KMS-11 (cell line): ENCODE data around the gene ZBTB39.
A peak's percentile ranks its signal among the peaks of the same experiment; 100 is the strongest.

Experiments used
- H2AFZ ChIP-seq: fragments of 200-600 bp; sonication (generic); 2 replicates; pipeline ENCODE4 v1.6.1; 2016; ENCODE audit warnings: antibody characterized with exemption, mixed run types, low read depth
- H3K27ac ChIP-seq: fragments of 200-600 bp; sonication (generic); 2 replicates; pipeline ENCODE4 v1.6.1; 2016; ENCODE audit warnings: mild to moderate bottlenecking, mixed run types
- H3K27me3 ChIP-seq: fragments of 200-600 bp; sonication (generic); 2 replicates; pipeline ENCODE4 v1.6.1; 2017; ENCODE audit warnings: mild to moderate bottlenecking, low read depth, mixed run types, moderate library complexity; ENCODE audit not compliant: insufficient read depth
- H3K36me3 ChIP-seq: fragments of 200-600 bp; sonication (generic); 2 replicates; pipeline ENCODE4 v1.6.1; 2017; ENCODE audit warnings: mild to moderate bottlenecking, mixed run types; ENCODE audit not compliant: insufficient read depth
- H3K4me1 ChIP-seq: fragments of 200-600 bp; sonication (generic); 2 replicates; pipeline ENCODE4 v1.6.1; 2016; ENCODE audit warnings: mild to moderate bottlenecking, low read depth, mixed run types; ENCODE audit not compliant: poor library complexity, severe bottlenecking
- H3K4me2 ChIP-seq: fragments of 200-600 bp; sonication (generic); 2 replicates; pipeline ENCODE4 v1.7.0; 2016; ENCODE audit warnings: mild to moderate bottlenecking, mixed run types
- H3K4me3 ChIP-seq: fragments of 200-600 bp; sonication (generic); IDR thresholded peaks from 2 replicates; pipeline ENCODE4 v1.6.1; 2017; ENCODE audit warnings: low read depth, low read length, mixed read lengths; ENCODE audit not compliant: insufficient read depth
- H3K79me2 ChIP-seq: fragments of 200-600 bp; sonication (generic); 2 replicates; pipeline ENCODE4 v1.6.1; 2016; ENCODE audit warnings: low read depth, mixed run types; ENCODE audit not compliant: insufficient read depth
- H3K9ac ChIP-seq: fragments of 200-600 bp; sonication (generic); 2 replicates; pipeline ENCODE4 v1.6.1; 2016; ENCODE audit warnings: mild to moderate bottlenecking, mixed run types
- H4K20me1 ChIP-seq: fragments of 200-600 bp; sonication (generic); 2 replicates; pipeline ENCODE4 v1.6.1; 2016; ENCODE audit warnings: mild to moderate bottlenecking, mixed run types; ENCODE audit not compliant: insufficient read depth
- CTCF ChIP-seq: fragments of 200-600 bp; sonication (generic); conservative IDR thresholded peaks from 2 replicates; pipeline ENCODE4 v1.6.1; 2017; ENCODE audit warnings: low read depth, mild to moderate bottlenecking, antibody characterized with exemption, low read length, moderate library complexity, mixed read lengths

Gene ZBTB39

GRCh38 chr12:57008178-57008577, 1.8 kb upstream of the ZBTB39 start:
- H3K27ac ChIP-seq = no peak overlapping the region
- no peak overlapping the region for H3K4me3 ChIP-seq
- H3K4me1 ChIP-seq = peaks cover 28% of the 10 kb centered on the region
- peaks cover 22% of the 10 kb centered on the region for H3K79me2 ChIP-seq
- H3K27me3 ChIP-seq = peaks cover 9% of the 10 kb centered on the region; the same call in 1 of the 2 replicates
- H3K36me3 ChIP-seq = no peaks in the 10 kb centered on the region; the same call in 1 of the 2 replicates
- H2AFZ ChIP-seq = no peak overlapping the region
- no peak overlapping the region for H3K9ac ChIP-seq
- no peaks in the 10 kb centered on the region for H4K20me1 ChIP-seq
- H3K4me2 ChIP-seq = no peak overlapping the region
- TF ChIP-seq CTCF = peak; percentile 87

GRCh38 chr12:57006809-57007475, 596 bp upstream of the ZBTB39 start:
- H2AFZ ChIP-seq = peak overlapping the region; percentile 81
- H3K27me3 ChIP-seq = no peaks in the 10 kb centered on the region
- H3K4me1 ChIP-seq = peaks cover 30% of the 10 kb centered on the region
- H3K79me2 ChIP-seq = peaks cover 30% of the 10 kb centered on the region
- H3K4me3 ChIP-seq = no peak overlapping the region
- 0 out of 2 replicates have a peak, but pooled peaks cover 1% of the 10 kb centered on the region for H4K20me1 ChIP-seq
- peak; percentile 51 for TF ChIP-seq CTCF
- H3K36me3 ChIP-seq = no peaks in the 10 kb centered on the region; the same call in 1 of the 2 replicates
- peak overlapping the region; percentile 53 for H3K4me2 ChIP-seq
- H3K9ac ChIP-seq = peak overlapping the region; percentile 12; the same call in 1 of the 2 replicates
- H3K27ac ChIP-seq = no peak overlapping the region

GRCh38 chr12:57004651-57005050, 1.7 kb downstream of the ZBTB39 start:
- TF ChIP-seq CTCF = no peak
- Histone ChIP-seq H3K27me3 (no peaks in the 10 kb centered on the region), H2AFZ (no peak overlapping the region), H3K4me2 (peak overlapping the region; percentile 82), H3K79me2 (peaks cover 40% of the 10 kb centered on the region), H3K27ac (no peak overlapping the region), H3K36me3 (no peaks in the 10 kb centered on the region; the same call in 1 of the 2 replicates), H4K20me1 (0 out of 2 replicates have a peak, but pooled peaks cover 4% of the 10 kb centered on the region), H3K4me1 (peaks cover 36% of the 10 kb centered on the region), H3K9ac (no peak overlapping the region), H3K4me3 (no peak overlapping the region)

- Histone ChIP-seq H3K4me2 (no peak overlapping the region), H3K9ac (no peak overlapping the region), H3K27me3 (no peaks in the 10 kb centered on the region), H3K4me3 (no peak overlapping the region), H3K4me1 (peaks cover 49% of the 10 kb centered on the region), H3K27ac (no peak overlapping the region), H3K36me3 (no peaks in the 10 kb centered on the region; the same call in 1 of the 2 replicates), H3K79me2 (peaks cover 46% of the 10 kb centered on the region), H2AFZ (no peak overlapping the region), H4K20me1 (0 out of 2 replicates have a peak, but pooled peaks cover 4% of the 10 kb centered on the region)
- no peak for TF ChIP-seq CTCF
Measured at GRCh38 chr12:57003395-57003794, 3.0 kb downstream of the ZBTB39 start.
